HEK293 (cell line): ENCODE data around the gene KCNE3.
A peak's percentile ranks its signal among the peaks of the same experiment; 100 is the strongest.

Experiments
- CTCF ChIA-PET: fragments of 350-600 bp; formaldehyde crosslinking; extraction: SDS; loops from one replicate; lab custom pipeline; 2021; ENCODE audit warnings: antibody characterized with exemption; lab: Yijun Ruan, JAX
- POLR2A ChIA-PET: fragments of 300-600 bp; formaldehyde crosslinking; extraction: SDS; loops from one replicate; lab custom pipeline; 2020; ENCODE audit warnings: antibody characterized with exemption, inconsistent platforms; lab: Yijun Ruan, JAX
- H3K27ac ChIP-seq: fragments of 200-500 bp; sonication (Bioruptor generic); 2 replicates; pipeline ENCODE4 v1.5.1; 2014; ENCODE audit warnings: low read depth, low read length, control low read depth, inconsistent platforms; ENCODE audit errors: extremely low read depth
- H3K36me3 ChIP-seq, 2 experiments: fragments of 200-500 bp in 1 of 2; sonication (Bioruptor generic) in 1 of 2; 1 replicate in 1 of 2; 2 replicates in 1 of 2; pipeline ENCODE4 v1.5.1; 2014 to 2017; ENCODE audit warnings: inconsistent platforms in 2 of 2, low read length in 2 of 2; ENCODE audit not compliant: control insufficient read depth in 2 of 2, insufficient read depth in 1 of 2
- H3K4me1 ChIP-seq: fragments of 200-500 bp; sonication (Bioruptor generic); 2 replicates; pipeline ENCODE4 v1.5.1; 2014; ENCODE audit warnings: mild to moderate bottlenecking, low read length, inconsistent platforms; ENCODE audit not compliant: control insufficient read depth, insufficient read depth
- H3K4me3 ChIP-seq: 2 replicates; pipeline ENCODE4 v1.5.1; 2011; ENCODE audit warnings: low read depth, mild to moderate bottlenecking, control low read depth, low read length, moderate library complexity
- H3K9me3 ChIP-seq: fragments of 200-500 bp; sonication (Bioruptor generic); 2 replicates; pipeline ENCODE4 v1.5.1; 2014; ENCODE audit warnings: low read depth, low read length, inconsistent platforms; ENCODE audit not compliant: control insufficient read depth, insufficient read depth
- BCL11B ChIP-seq: fragments of 450-650 bp; formaldehyde crosslinking; IDR thresholded peaks from 2 replicates; pipeline ENCODE4 v1.5.1; 2016; ENCODE audit warnings: low read depth, missing biosample characterization, missing genetic modification characterization
- GFI1B ChIP-seq: fragments of 450-650 bp; formaldehyde crosslinking; IDR thresholded peaks from 2 replicates; pipeline ENCODE4 v1.5.1; 2016; ENCODE audit warnings: missing biosample characterization, missing genetic modification characterization
- HOXC10 ChIP-seq: sonication (generic); formaldehyde crosslinking; IDR thresholded peaks from 2 replicates; pipeline ENCODE4 v1.8.1; 2023; ENCODE audit warnings: mild to moderate bottlenecking, missing genetic modification reagents
- HOXD13 ChIP-seq: sonication (generic); formaldehyde crosslinking; IDR thresholded peaks from 2 replicates; pipeline ENCODE4 v1.8.0; 2022; ENCODE audit warnings: missing genetic modification reagents, borderline replicate concordance
- KLF7 ChIP-seq: fragments of 450-650 bp; formaldehyde crosslinking; IDR thresholded peaks from 2 replicates; pipeline ENCODE4 v1.5.1; 2016; ENCODE audit warnings: missing biosample characterization, missing genetic modification characterization, borderline replicate concordance
- KLF8 ChIP-seq: fragments of 450-650 bp; formaldehyde crosslinking; IDR thresholded peaks from 2 replicates; pipeline ENCODE4 v1.5.1; 2016; ENCODE audit warnings: missing biosample characterization, missing genetic modification characterization
- MZF1 ChIP-seq: fragments of 450-650 bp; formaldehyde crosslinking; IDR thresholded peaks from 2 replicates; pipeline ENCODE4 v1.5.1; 2017; ENCODE audit warnings: missing biosample characterization, missing genetic modification characterization, borderline replicate concordance
- SCRT1 ChIP-seq: fragments of 450-650 bp; formaldehyde crosslinking; IDR thresholded peaks from 2 replicates; pipeline ENCODE4 v1.5.1; 2016; ENCODE audit warnings: missing biosample characterization, missing genetic modification characterization, borderline replicate concordance
- SCRT2 ChIP-seq: fragments of 450-650 bp; formaldehyde crosslinking; IDR thresholded peaks from 2 replicates; pipeline ENCODE4 v1.5.1; 2016; ENCODE audit warnings: missing biosample characterization, missing genetic modification characterization
- SP2 ChIP-seq: fragments of 450-650 bp; formaldehyde crosslinking; IDR thresholded peaks from 2 replicates; pipeline ENCODE4 v1.5.1; 2016; ENCODE audit warnings: missing biosample characterization, missing genetic modification characterization
- SP7 ChIP-seq: fragments of 450-650 bp; formaldehyde crosslinking; IDR thresholded peaks from 2 replicates; pipeline ENCODE4 v1.5.1; 2016; ENCODE audit warnings: missing biosample characterization, missing genetic modification characterization
- ZBTB26 ChIP-seq: fragments of 450-650 bp; formaldehyde crosslinking; optimal IDR thresholded peaks from 2 replicates; pipeline ENCODE3; 2016; ENCODE audit warnings: missing biosample characterization, mild to moderate bottlenecking, missing genetic modification characterization
- ZNF121 ChIP-seq: fragments of 450-650 bp; formaldehyde crosslinking; IDR thresholded peaks from 2 replicates; pipeline ENCODE4 v1.5.1; 2016; ENCODE audit warnings: missing biosample characterization, missing genetic modification characterization
- ZNF138 ChIP-seq: fragments of 450-650 bp; formaldehyde crosslinking; IDR thresholded peaks from 2 replicates; pipeline ENCODE4 v1.5.1; 2016; ENCODE audit warnings: missing biosample characterization, missing genetic modification characterization, borderline replicate concordance
- ZNF155 ChIP-seq: fragments of 450-650 bp; formaldehyde crosslinking; IDR thresholded peaks from 2 replicates; pipeline ENCODE4 v1.5.1; 2016; ENCODE audit warnings: missing biosample characterization, missing genetic modification characterization
- ZNF16 ChIP-seq: fragments of 450-650 bp; formaldehyde crosslinking; IDR thresholded peaks from 2 replicates; pipeline ENCODE4 v1.5.1; 2016; ENCODE audit warnings: low read depth, missing biosample characterization, missing genetic modification characterization
- ZNF416 ChIP-seq: fragments of 450-650 bp; formaldehyde crosslinking; IDR thresholded peaks from 2 replicates; pipeline ENCODE4 v1.5.1; 2016; ENCODE audit warnings: missing biosample characterization, missing genetic modification characterization
- ZNF473 ChIP-seq: fragments of 450-650 bp; formaldehyde crosslinking; IDR thresholded peaks from 2 replicates; pipeline ENCODE4 v1.5.1; 2017; ENCODE audit warnings: missing biosample characterization, missing genetic modification characterization
- ZNF621 ChIP-seq: fragments of 450-650 bp; formaldehyde crosslinking; IDR thresholded peaks from 2 replicates; pipeline ENCODE4 v1.5.1; 2017; ENCODE audit warnings: missing biosample characterization, missing genetic modification characterization
- ZNF654 ChIP-seq: fragments of 450-650 bp; formaldehyde crosslinking; IDR thresholded peaks from 2 replicates; pipeline ENCODE4 v1.5.1; 2016; ENCODE audit warnings: low read depth, missing biosample characterization, missing genetic modification characterization
- ZNF692 ChIP-seq: fragments of 450-650 bp; formaldehyde crosslinking; IDR thresholded peaks from 2 replicates; pipeline ENCODE4 v1.5.1; 2016; ENCODE audit warnings: missing biosample characterization, missing genetic modification characterization
- ZNF701 ChIP-seq: fragments of 450-650 bp; formaldehyde crosslinking; IDR thresholded peaks from 2 replicates; pipeline ENCODE4 v1.5.1; 2016; ENCODE audit warnings: missing biosample characterization, missing genetic modification characterization
- ZNF707 ChIP-seq: fragments of 450-650 bp; formaldehyde crosslinking; IDR thresholded peaks from 2 replicates; pipeline ENCODE4 v1.5.1; 2016; ENCODE audit warnings: missing biosample characterization, missing genetic modification characterization
- ZSCAN30 ChIP-seq: fragments of 450-650 bp; IDR thresholded peaks from 2 replicates; pipeline ENCODE4 v1.5.1; 2018; ENCODE audit warnings: missing biosample characterization, mild to moderate bottlenecking, missing genetic modification characterization, moderate library complexity
- TF ChIP-seq, protein P1 (sequence below): fragments of 450-650 bp; formaldehyde crosslinking; IDR thresholded peaks from 2 replicates; pipeline ENCODE4 v1.5.1; 2016; ENCODE audit warnings: missing biosample characterization, missing genetic modification characterization

KCNE3 gene

GRCh38 chr11:74457356-74457755 lies 10.0 kb downstream of the KCNE3 start (continued):
- no peak for TF ChIP-seq ZNF121 (tag by site-specific recombination)
- TF ChIP-seq ZNF473, result no peak

DNA sequence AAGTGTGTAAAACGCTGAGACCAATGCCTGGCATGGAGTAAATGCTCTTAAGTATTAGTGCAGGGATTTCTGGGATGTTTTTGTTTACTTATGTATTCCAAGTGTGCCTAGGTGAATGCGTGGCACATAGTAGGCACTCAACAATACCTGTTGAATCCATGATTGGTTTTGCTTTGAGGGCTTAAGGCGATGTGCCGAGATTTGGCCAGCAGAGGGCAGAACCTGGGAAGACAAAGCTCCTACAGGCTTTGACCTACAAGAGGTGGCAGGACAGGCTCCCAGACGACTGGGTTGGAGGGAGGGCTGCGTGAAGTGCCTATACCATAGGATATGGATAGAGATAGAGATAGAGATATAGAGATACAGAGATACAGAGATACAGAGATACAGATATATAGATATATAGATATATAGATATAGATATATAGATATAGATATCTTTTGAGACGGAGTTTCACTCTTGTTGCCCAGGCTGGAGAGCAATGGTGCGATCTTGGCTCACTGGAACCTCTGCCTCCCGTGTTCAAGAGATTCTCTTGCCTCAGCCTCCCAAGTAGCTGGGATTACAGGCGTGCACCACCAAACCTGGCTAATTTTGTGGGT lies 13.9 kb downstream of the KCNE3 start:
- no peak overlapping the region for H3K4me3 ChIP-seq
- TF ChIP-seq, protein P1, sequence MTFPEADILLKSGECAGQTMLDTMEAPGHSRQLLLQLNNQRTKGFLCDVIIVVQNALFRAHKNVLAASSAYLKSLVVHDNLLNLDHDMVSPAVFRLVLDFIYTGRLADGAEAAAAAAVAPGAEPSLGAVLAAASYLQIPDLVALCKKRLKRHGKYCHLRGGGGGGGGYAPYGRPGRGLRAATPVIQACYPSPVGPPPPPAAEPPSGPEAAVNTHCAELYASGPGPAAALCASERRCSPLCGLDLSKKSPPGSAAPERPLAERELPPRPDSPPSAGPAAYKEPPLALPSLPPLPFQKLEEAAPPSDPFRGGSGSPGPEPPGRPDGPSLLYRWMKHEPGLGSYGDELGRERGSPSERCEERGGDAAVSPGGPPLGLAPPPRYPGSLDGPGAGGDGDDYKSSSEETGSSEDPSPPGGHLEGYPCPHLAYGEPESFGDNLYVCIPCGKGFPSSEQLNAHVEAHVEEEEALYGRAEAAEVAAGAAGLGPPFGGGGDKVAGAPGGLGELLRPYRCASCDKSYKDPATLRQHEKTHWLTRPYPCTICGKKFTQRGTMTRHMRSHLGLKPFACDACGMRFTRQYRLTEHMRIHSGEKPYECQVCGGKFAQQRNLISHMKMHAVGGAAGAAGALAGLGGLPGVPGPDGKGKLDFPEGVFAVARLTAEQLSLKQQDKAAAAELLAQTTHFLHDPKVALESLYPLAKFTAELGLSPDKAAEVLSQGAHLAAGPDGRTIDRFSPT (tag by site-specific recombination), result no peak
- peak; percentile 96 for TF ChIP-seq SCRT1
- TF ChIP-seq ZNF654 (tag by site-specific recombination), result peak; percentile 74
- TF ChIP-seq SCRT2 (tag by site-specific recombination), result peak; percentile 97
- CTCF ChIA-PET, result interaction anchor here (0.6 to 13.1 kb wide), 40 partner anchors 9 to 490 kb away, joined by 3 to 221 read pairs (median 4); partner anchors contain the start of gene KCNE3
- no peaks in the 10 kb centered on the region for H3K36me3 ChIP-seq
- no peaks in the 10 kb centered on the region for H3K9me3 ChIP-seq
- POLR2A ChIA-PET, result interaction anchor here (1.2 kb wide), 1 partner anchor 40 kb away, joined by 4 read pairs; the partner anchor contains the start of gene LIPT2
- H3K27ac ChIP-seq, result no peak overlapping the region
- no peaks in the 10 kb centered on the region for H3K4me1 ChIP-seq

- H3K36me3 ChIP-seq, result no peaks in the 10 kb centered on the region
- no peak for TF ChIP-seq ZSCAN30 (tag by site-specific recombination)
- TF ChIP-seq GFI1B (tag by site-specific recombination), result no peak
- no peak for TF ChIP-seq ZNF707 (tag by site-specific recombination)
- no peak for TF ChIP-seq BCL11B (tag by site-specific recombination)
- TF ChIP-seq SP7 (tag by site-specific recombination), result no peak
- TF ChIP-seq ZNF416 (tag by site-specific recombination), result no peak
- TF ChIP-seq ZNF701 (tag by site-specific recombination), result no peak
- TF ChIP-seq ZNF692 (tag by site-specific recombination), result no peak
- TF ChIP-seq KLF8 (tag by site-specific recombination), result no peak
- no peak for TF ChIP-seq ZNF16
- TF ChIP-seq SP2 (tag by site-specific recombination), result no peak
- TF ChIP-seq ZNF155 (tag by site-specific recombination), result no peak
- TF ChIP-seq MZF1, result no peak
- TF ChIP-seq HOXD13 (CRISPR knock-in tag), result no peak
- no peak for TF ChIP-seq HOXC10 (CRISPR knock-in tag)
- no peak for TF ChIP-seq KLF7 (tag by site-specific recombination)
- TF ChIP-seq ZNF621 (tag by site-specific recombination), result no peak
- TF ChIP-seq ZBTB26 (tag by site-specific recombination), result no peak
- no peak for TF ChIP-seq ZNF138 (tag by site-specific recombination)
- TF ChIP-seq, all 188 proteins: peak for 0
- no peak overlapping the region for H3K27ac ChIP-seq
- H3K9me3 ChIP-seq, result no peaks in the 10 kb centered on the region
- ChIA-PET CTCF (interaction anchor here (0.7 to 13.1 kb wide), 21 partner anchors 10 to 811 kb away, joined by 3 to 221 read pairs (median 4); no protein-coding TSS in a partner anchor), POLR2A (no interaction called here)
- H3K4me1 ChIP-seq, result no peaks in the 10 kb centered on the region
- no peak overlapping the region for H3K4me3 ChIP-seq
Measured at GRCh38 chr11:74452366-74452765, 15.0 kb downstream of the KCNE3 start.
